M059J (cell line): ENCODE results near the gene RTL5. TPM values are rescaled to one million over a fixed set of nuclear protein-coding genes. Genes with fewer than 3 reads are reported as not detected.

Experiments
- DNase-seq: peaks from one replicate; pipeline ENCODE4 v3.0.0-alpha.2; 2012; ENCODE audit warnings: low read depth
- total RNA-seq: library from RNA; depleted of rRNA; stranded (reverse); fragments of >200 nt; shearing (Covaris generic); gene quantifications from 2 replicates; pipeline ENCODE4 v1.2.3, GENCODE V29; 2014; rRNA removed

Gene RTL5
- total RNA-seq, 1 experiment from 2014 or later: 0.39 TPM

DNA sequence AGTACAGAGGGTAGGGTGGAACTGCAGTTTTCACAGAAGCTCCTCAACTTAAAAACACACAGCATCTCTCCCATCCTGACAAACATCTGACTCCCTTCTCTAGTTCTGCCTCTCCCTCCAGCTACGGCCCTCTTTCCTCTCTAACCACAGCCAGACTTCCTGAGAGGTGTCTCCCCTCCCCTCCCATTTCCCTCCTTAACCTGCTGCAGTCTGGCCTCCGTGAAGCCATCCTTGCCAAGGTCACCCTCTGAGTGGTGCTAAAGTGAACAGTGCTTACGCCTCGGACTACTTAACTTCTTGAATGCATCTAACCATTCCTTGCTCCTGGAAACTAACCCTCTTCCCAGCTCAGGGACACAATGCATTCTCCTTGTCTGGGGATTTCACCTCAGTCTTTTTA, 53.3 kb downstream of the RTL5 start:
- no peak for DNase-seq

Other genes starting within 250 kb of the RTL5 start
- 0.05 and 0.20 TPM in 2 replicates for gene NHSL2, start 221.1 kb downstream of the RTL5 start, total RNA-seq
- 45.1 and 56.9 TPM in 2 replicates for gene PIN4, start 49.8 kb upstream of the RTL5 start, total RNA-seq
- gene ERCC6L, start 107.1 kb upstream of the RTL5 start, total RNA-seq: 14.0 and 26.1 TPM in 2 replicates
- 986 and 1,141 TPM in 2 replicates for gene RPS4X, start 145.3 kb upstream of the RTL5 start, total RNA-seq
- 0.59 TPM in 1 of 2 replicates, not detected in the other for gene CITED1, start 174.0 kb upstream of the RTL5 start, total RNA-seq